SU-DHL-6 (cell line): ENCODE data around the gene ADGRG2.

ENCODE experiments used
- EZH2phosphoT487 ChIP-seq: fragments of 200-600 bp; sonication (generic), shearing (Covaris generic); conservative IDR thresholded peaks from 2 replicates; pipeline ENCODE4 v1.6.1; 2018; ENCODE audit warnings: mild to moderate bottlenecking, antibody characterized with exemption, low read length, moderate library complexity, mixed read lengths
- TF ChIP-seq, protein P1 (sequence below): fragments of 200-600 bp; sonication (generic); IDR thresholded peaks from one replicate; pipeline ENCODE4 v1.5.1; 2017; ENCODE audit warnings: antibody characterized with exemption, mild to moderate bottlenecking, low read length, moderate library complexity; ENCODE audit not compliant: insufficient read depth, poor library complexity, severe bottlenecking

GRCh38 chrX:19168609-19169008 is 46.3 kb upstream of the ADGRG2 start:
- TF ChIP-seq, protein P1, sequence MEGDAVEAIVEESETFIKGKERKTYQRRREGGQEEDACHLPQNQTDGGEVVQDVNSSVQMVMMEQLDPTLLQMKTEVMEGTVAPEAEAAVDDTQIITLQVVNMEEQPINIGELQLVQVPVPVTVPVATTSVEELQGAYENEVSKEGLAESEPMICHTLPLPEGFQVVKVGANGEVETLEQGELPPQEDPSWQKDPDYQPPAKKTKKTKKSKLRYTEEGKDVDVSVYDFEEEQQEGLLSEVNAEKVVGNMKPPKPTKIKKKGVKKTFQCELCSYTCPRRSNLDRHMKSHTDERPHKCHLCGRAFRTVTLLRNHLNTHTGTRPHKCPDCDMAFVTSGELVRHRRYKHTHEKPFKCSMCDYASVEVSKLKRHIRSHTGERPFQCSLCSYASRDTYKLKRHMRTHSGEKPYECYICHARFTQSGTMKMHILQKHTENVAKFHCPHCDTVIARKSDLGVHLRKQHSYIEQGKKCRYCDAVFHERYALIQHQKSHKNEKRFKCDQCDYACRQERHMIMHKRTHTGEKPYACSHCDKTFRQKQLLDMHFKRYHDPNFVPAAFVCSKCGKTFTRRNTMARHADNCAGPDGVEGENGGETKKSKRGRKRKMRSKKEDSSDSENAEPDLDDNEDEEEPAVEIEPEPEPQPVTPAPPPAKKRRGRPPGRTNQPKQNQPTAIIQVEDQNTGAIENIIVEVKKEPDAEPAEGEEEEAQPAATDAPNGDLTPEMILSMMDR: no peak
- no peak for TF ChIP-seq EZH2phosphoT487
